Esophagus (tissue), 2 donors: Measurements from ENCODE around the gene CACNG4. TPM values are rescaled to one million over a fixed set of nuclear protein-coding genes. Genes with fewer than 3 reads are reported as not detected.

Experiments used
- H3K27ac ChIP-seq, 2 donors: one replicate each; pipeline ENCODE4 v1.5.1; 2013; ENCODE audit warnings: low read depth in 2 of 2, mild to moderate bottlenecking in 2 of 2, inconsistent platforms in 1 of 2, low read length in 1 of 2, moderate library complexity in 1 of 2
- H3K27me3 ChIP-seq, 2 donors: one replicate each; pipeline ENCODE4 v1.6.1; 2013; ENCODE audit warnings: low read length in 2 of 2, control low read depth in 1 of 2, mild to moderate bottlenecking in 1 of 2; ENCODE audit not compliant: insufficient read depth in 2 of 2, control insufficient read depth in 1 of 2
- H3K36me3 ChIP-seq, 2 donors: one replicate each; pipeline ENCODE4 v1.6.1; 2013; ENCODE audit warnings: low read length in 1 of 2; ENCODE audit not compliant: control insufficient read depth in 2 of 2, insufficient read depth in 2 of 2
- H3K4me1 ChIP-seq, 2 donors: one replicate each; pipeline ENCODE4 v1.6.1; 2013; ENCODE audit warnings: low read length in 1 of 2; ENCODE audit not compliant: control insufficient read depth in 2 of 2, insufficient read depth in 2 of 2
- H3K4me3 ChIP-seq, 2 donors: one replicate each; pipeline ENCODE4 v1.5.1; 2013; ENCODE audit warnings: low read length in 2 of 2, mild to moderate bottlenecking in 2 of 2, low read depth in 1 of 2, moderate library complexity in 1 of 2
- H3K9me3 ChIP-seq, 2 donors: one replicate each; pipeline ENCODE4 v1.6.1; 2013; ENCODE audit warnings: mild to moderate bottlenecking in 2 of 2, low read depth in 1 of 2, low read length in 1 of 2, moderate library complexity in 1 of 2; ENCODE audit not compliant: control insufficient read depth in 2 of 2, insufficient read depth in 1 of 2
- WGBS, 2 donors: extraction: QIAGEN DNeasy Blood & Tissue Kit; methylation state at CpG; one replicate each; pipeline ENCODE4 v1.1.7; 2013; 5-methylcytosine and 5-hydroxymethylcytosine counted together
- polyA plus RNA-seq, 2 donors: library from polyadenylated mRNA; stranded (reverse); fragments of 200-250 nt; gene quantifications; one replicate each; pipeline ENCODE4 v1.2.3, GENCODE V29; 2013
- donor health status: healthy with polysubstance abuse.
- donor health status: Bipolar disorder and iron deficiency.

Gene CACNG4
- polyA plus RNA-seq, 2 donors, result 0.18 to 0.29 TPM

- H3K27me3 ChIP-seq, result no peaks in the 10 kb centered on the region
- no peak overlapping the region for H3K4me3 ChIP-seq
- no peaks in the 10 kb centered on the region for H3K36me3 ChIP-seq
- H3K4me1 ChIP-seq, result peaks cover 0 to 3% of the 10 kb centered on the region in 2 donors
- no peak overlapping the region for H3K27ac ChIP-seq
- 100% methylated on average over 1 of the region's 1 CpG for WGBS, 2 donors
- peaks cover 0 to 3% of the 10 kb centered on the region in 2 donors for H3K9me3 ChIP-seq
Measured at GRCh38 chr17:67050066-67050465, 85.6 kb downstream of the CACNG4 start.

- H3K27ac ChIP-seq, result no peak overlapping the region
- H3K4me1 ChIP-seq, result peaks cover 0 to 3% of the 10 kb centered on the region in 2 donors
- no peak overlapping the region for H3K4me3 ChIP-seq
- H3K27me3 ChIP-seq, result no peaks in the 10 kb centered on the region
- no peaks in the 10 kb centered on the region for H3K36me3 ChIP-seq
- 79 to 84% methylated on average over 6 of the region's 6 CpGs for WGBS, 2 donors
- H3K9me3 ChIP-seq, result peaks cover 0 to 3% of the 10 kb centered on the region in 2 donors
Measured at GRCh38 chr17:67050471-67051154, 86.1 kb downstream of the CACNG4 start.

GRCh38 chr17:67051155-67051538 lies 86.6 kb downstream of the CACNG4 start:
- H3K36me3 ChIP-seq, result no peaks in the 10 kb centered on the region
- peaks cover 0 to 3% of the 10 kb centered on the region in 2 donors for H3K4me1 ChIP-seq
- WGBS, 2 donors, result 73 to 74% methylated on average over 4 of the region's 4 CpGs
- no peak overlapping the region for H3K4me3 ChIP-seq
- no peaks in the 10 kb centered on the region for H3K27me3 ChIP-seq
- H3K27ac ChIP-seq, result no peak overlapping the region
- H3K9me3 ChIP-seq, result peaks cover 0 to 3% of the 10 kb centered on the region in 2 donors

GRCh38 chr17:67051837-67052236 lies 87.3 kb downstream of the CACNG4 start:
- no peak overlapping the region for H3K4me3 ChIP-seq
- whole genome bisulfite sequencing, 2 donors, result 92 to 94% methylated on average over 5 of the region's 5 CpGs

GRCh38 chr17:67052720-67053437 lies 88.4 kb downstream of the CACNG4 start:
- Histone ChIP-seq H3K27ac (no peak overlapping the region), H3K27me3 (no peaks in the 10 kb centered on the region), H3K36me3 (no peaks in the 10 kb centered on the region), H3K4me1 (no peaks in the 10 kb centered on the region), H3K9me3 (peaks cover 0 to 3% of the 10 kb centered on the region in 2 donors), H3K4me3 (no peak overlapping the region)
- WGBS, 2 donors, result 90 to 91% methylated on average over 9 of the region's 9 CpGs

More at GRCh38 chr17:67051837-67052236, 87.3 kb downstream of the CACNG4 start:
- no peaks in the 10 kb centered on the region for H3K27me3 ChIP-seq
- peaks cover 0 to 3% of the 10 kb centered on the region in 2 donors for H3K9me3 ChIP-seq
- H3K27ac ChIP-seq, result no peak overlapping the region
- H3K36me3 ChIP-seq, result no peaks in the 10 kb centered on the region
- H3K4me1 ChIP-seq, result no peaks in the 10 kb centered on the region

- peaks cover 0 to 3% of the 10 kb centered on the region in 2 donors for H3K9me3 ChIP-seq
- no peaks in the 10 kb centered on the region for H3K4me1 ChIP-seq
- H3K27ac ChIP-seq, result no peak overlapping the region
- H3K4me3 ChIP-seq, result no peak overlapping the region
- H3K27me3 ChIP-seq, result no peaks in the 10 kb centered on the region
- no peaks in the 10 kb centered on the region for H3K36me3 ChIP-seq
- WGBS, 2 donors, result 87 to 91% methylated on average over 9 of the region's 9 CpGs
Measured at GRCh38 chr17:67053438-67054000, 89.0 kb downstream of the CACNG4 start.

- 80 to 86% methylated on average over 19 of the region's 19 CpGs for WGBS, 2 donors
- H3K27ac ChIP-seq, result no peak overlapping the region
- H3K4me3 ChIP-seq, result no peak overlapping the region
- H3K36me3 ChIP-seq, result no peaks in the 10 kb centered on the region
- no peaks in the 10 kb centered on the region for H3K4me1 ChIP-seq
- H3K9me3 ChIP-seq, result peaks cover 0 to 3% of the 10 kb centered on the region in 2 donors
- H3K27me3 ChIP-seq, result no peaks in the 10 kb centered on the region
Measured at GRCh38 chr17:67054011-67054591, 89.6 kb downstream of the CACNG4 start.

- H3K4me1 ChIP-seq, result no peaks in the 10 kb centered on the region
- H3K27me3 ChIP-seq, result no peaks in the 10 kb centered on the region
- H3K27ac ChIP-seq, result no peak overlapping the region
- peaks cover 0 to under 1% of the 10 kb centered on the region in 2 donors for H3K9me3 ChIP-seq
- H3K36me3 ChIP-seq, result no peaks in the 10 kb centered on the region
- H3K4me3 ChIP-seq, result no peak overlapping the region
- WGBS, 2 donors, result 74 to 94% methylated on average over 5 of the region's 5 CpGs
Measured at GRCh38 chr17:67054608-67055007, 90.1 kb downstream of the CACNG4 start.

- no peaks in the 10 kb centered on the region for H3K9me3 ChIP-seq
- H3K36me3 ChIP-seq, result no peaks in the 10 kb centered on the region
- 95 to 96% methylated on average over 19 of the region's 19 CpGs for WGBS, 2 donors
- no peaks in the 10 kb centered on the region for H3K27me3 ChIP-seq
- H3K4me1 ChIP-seq, result no peaks in the 10 kb centered on the region
- H3K4me3 ChIP-seq, result no peak overlapping the region
- no peak overlapping the region for H3K27ac ChIP-seq
Measured at GRCh38 chr17:67055041-67055443, 90.5 kb downstream of the CACNG4 start.
